H1 (cell line): ENCODE measurements around the gene NOL4L. TPM values are rescaled to one million over a fixed set of nuclear protein-coding genes. Genes with fewer than 3 reads are reported as not detected.

Experiments
- CTBP2 ChIP-seq: IDR thresholded peaks from 2 replicates; pipeline ENCODE4 v1.7.0; 2011; ENCODE audit warnings: borderline replicate concordance, mild to moderate bottlenecking, moderate library complexity, mixed read lengths, low read length; ENCODE audit not compliant: insufficient read depth, insufficient read length
- polyA plus RNA-seq, 7 experiments: library from polyadenylated mRNA; depleted of rRNA in 3 of 7; stranded (reverse) in 5 of 7; unstranded in 2 of 7; fragments of >200 nt in 5 of 7; fragments of 200-250 nt in 2 of 7; gene quantifications; 1 replicate in 5 of 7; 2 replicates in 1 of 7; 4 replicates in 1 of 7; pipeline versions ENCODE4 v1.2.1 to v1.2.3, GENCODE V29; 2011 to 2013; ENCODE audit warnings: missing spikeins in 2 of 7, mixed read lengths in 2 of 7
- total RNA-seq: library from RNA; stranded (reverse); fragmentation: NEBNext Ultra II Directional; extraction: Animal tissue kit (Norgen Biotek cat#: 25700); gene quantifications from 2 replicates; pipeline ENCODE4 v1.2.1, GENCODE V29; 2021

The NOL4L gene
- total and polyA plus RNA-seq, 2 of the 8 experiments (the other 6 are each of a cell fraction or from before 2014, with no cell fraction given): 15.3 to 23.7 TPM

DNA sequence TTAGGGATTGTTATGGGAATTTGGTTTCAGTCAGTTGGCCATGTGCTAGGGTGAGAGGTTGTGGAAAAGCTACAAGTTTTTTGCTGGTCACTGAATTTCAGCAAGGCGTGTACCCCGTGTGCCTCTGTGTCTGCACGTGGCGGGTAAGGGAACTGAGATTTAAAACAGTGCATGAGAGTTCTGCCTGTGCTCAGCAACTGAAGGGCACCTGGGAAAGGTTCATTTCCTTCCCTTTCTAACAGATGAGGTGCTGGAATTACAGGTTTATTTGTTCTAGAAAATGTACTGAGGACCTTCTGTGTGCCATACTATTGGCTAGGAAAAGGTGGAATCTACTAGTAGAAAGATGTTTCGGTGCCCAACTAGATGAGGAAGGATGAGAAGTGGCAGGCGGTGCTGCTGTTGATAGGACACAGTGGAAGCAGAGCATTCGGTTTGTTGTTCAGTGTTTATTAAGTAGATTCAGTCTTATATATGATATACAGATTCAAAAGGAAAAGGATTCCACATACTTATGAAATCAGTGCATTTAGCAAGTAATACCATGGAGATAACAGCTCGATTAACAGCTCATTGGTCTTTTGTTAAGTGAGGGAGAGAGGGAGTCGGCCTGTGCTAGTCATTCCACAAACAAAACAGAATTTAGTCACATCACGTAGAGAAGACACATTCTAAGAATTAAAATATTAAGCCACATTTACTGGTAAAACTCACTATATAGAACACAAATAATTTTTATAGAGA is 142.3 kb downstream of the NOL4L start (continued):
- no peak for TF ChIP-seq CTBP2
- TF ChIP-seq, all 59 proteins: peak for 0
